HG03575 (cell line): ENCODE measurements around the gene CDT1.

Experiments used
- ATAC-seq: cut with Tn5 transposase; IDR thresholded peaks from one replicate; pipeline ENCODE4 v1.9.1; 2021; ENCODE audit not compliant: unreplicated experiment, insufficient number of reproducible peaks, low FRiP score; ENCODE audit errors: extremely low read depth

CDT1 gene

DNA sequence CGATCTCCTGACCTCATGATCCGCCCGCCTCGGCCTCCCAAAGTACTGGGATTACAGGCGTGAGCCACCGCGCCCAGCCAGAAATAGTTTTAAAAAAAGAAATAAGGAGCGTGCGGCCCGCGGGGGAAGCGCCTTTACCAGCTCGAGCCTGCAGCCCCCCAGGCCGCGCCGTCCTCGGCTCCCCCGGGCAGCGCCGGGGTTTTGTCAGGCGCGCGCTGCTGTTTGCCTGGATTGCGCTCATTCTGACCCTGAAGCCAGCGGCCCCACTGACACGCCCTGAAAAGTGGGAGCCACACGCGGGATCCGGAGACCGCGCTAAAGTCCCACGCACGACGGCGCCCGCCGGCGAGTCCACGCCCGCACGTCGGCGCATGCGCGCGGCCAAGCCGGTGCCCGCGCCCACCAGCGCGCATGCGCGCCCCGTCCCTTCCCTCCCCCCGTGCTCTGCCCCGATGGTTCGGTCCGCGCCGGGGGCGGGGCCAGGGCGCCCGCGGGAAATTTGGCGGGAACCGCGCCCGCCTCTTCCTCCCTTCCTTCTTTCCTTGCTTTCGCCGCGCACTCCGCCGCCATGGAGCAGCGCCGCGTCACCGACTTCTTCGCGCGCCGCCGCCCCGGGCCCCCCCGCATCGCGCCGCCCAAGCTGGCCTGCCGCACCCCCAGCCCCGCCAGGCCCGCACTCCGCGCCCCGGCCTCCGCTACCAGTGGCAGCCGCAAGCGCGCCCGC lies at the start of gene CDT1:
Gene CDT1, plus strand, starts transcription at position 526 of the 724 bp plus-strand sequence. Its CDS starts 43 bp downstream, at position 569.
- ATAC-seq, result no peak

DNA sequence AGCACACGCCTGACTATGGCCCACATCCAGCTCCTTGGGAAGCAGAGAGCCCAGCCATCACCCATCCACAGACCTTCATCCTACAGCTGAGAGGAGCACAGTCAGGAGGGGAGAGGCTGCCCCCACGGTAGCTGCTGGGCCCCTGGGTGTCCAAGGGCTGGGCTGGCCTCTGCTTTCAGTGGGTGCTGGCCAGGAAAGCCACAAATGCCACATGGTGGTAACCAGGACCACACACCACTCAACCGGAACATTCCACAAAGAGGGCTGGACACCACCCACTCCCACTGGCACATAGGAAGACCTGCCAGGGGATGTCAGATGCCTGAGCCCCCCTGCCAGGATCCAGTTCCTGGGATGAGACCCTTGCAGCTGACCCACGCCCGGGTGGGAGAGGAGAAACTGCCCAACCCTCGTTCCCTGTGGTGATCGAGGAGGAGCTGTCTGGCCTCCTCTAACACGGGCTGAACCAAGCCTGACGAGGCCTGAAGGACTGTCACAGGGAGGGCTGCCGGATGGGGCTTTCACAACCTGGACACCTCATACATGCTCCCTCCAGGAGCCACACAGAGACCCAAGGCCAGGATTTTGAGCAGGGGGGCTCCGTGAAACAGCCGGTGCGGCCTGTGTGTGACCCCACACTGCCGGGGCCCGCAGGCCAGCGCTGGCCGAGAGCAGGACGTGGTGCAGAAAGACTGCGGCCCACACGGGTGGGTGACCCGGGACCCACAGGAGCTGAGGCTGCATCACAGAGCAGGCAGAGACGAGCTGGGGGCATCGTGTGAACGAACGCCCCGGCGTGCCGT lies 49.3 kb upstream of the CDT1 start:
- no peak for ATAC-seq

DNA sequence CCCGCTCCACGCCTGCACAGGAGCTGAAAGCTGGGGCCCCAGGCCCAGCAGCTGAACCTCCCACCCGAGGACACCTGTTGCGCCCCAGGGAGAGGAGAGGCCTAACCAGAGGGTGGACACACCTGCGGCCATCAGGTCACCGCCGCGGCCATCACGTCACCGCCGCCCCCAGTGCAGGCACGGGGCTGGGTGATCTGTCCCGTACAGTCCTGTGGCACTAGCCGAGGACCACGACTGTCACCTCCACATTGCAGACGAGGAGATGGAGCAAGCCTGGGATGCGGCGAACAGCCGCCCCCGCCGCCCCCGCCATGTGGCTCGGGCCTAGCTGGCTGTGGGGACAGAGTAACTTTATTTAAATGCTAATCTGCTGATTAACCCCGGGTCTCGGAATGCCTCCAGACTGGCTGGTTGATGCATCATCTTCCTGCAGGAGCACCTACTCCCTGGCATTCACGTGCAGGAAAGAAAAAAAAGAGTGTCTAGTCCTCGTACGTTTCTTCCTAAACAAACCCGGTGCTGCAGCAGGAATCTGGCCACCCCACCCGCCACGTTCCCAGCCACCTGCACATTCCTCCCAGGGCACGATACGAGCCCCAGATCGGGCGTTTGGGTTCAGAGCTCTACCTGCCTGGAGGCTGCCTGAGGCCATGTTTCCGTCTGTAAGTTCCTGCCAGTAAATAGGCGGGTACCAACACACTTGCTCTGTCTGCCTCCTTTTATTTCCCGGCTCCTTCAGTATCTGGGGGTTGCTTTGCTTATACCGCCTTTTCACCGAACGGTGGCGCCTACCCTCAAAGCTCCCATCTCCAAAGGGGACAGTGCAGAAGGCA lies 48.5 kb upstream of the CDT1 start:
- no peak for ATAC-seq

DNA sequence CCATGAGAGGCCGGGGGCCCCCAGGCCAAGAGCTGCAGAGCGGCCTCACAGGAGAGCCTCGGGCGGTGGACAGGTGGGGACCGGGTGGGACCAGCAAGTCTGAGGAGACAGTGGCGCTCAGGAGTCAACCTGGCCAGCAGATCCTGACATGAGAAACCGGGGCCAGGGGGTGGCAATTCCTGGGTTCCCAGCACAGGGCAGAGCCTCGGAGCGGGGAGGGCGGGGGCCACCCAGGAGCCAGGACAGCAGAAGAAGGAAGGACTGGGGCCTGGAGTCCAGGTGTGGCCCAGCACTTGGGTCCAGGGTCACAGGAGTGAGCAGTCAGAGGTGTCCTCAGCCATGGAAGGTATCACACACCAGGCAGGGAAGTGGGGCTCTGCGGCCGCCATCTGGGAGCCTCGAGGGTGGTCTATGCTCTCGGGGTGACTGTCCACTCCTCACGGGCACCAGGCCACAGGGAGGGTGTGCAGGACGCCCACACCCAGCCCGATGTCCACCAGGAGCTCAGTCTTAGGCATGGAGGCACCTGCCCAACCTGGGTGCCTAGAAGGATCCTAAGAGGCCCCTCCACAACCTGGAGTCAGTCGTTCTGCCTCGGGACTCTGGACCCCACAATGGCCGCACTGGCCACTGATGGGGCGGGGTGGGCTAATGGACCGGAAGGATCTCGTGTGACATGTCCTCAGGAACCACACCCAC lies 47.7 kb upstream of the CDT1 start:
- no peak for ATAC-seq

DNA sequence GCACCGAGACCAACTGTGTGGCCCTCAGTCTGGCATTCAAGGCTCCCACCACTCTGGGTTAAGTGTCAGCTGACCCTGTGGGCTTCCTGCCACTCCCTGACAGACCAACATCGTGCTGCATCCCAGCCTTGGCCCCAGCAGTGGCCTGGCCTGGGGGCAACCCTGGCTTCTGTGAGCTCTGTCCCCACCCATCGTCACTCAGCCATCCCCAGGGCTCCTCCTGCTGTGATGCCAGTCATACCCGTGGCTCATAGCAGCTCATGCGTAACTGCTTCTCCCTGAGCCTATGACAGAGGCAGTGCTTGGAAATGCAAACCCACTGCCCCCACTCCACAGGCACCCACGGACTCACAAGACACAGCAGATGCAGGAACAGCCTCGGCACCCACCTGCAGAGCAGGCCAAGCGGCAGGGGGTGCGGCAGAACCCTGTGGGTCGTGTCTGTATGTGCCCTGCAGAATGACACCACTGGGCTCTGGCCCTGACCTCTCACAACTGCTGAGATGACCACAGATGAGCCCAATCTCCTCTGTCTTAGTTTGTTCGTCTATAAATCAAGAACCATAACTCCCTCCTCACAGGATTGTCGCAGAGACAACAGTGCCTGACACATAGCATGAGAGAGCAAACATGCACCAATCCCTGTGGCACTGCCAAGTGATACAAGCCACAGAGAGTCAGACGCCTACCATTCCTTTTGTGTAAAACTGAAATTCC lies 45.2 kb upstream of the CDT1 start:
- ATAC-seq, result no peak

DNA sequence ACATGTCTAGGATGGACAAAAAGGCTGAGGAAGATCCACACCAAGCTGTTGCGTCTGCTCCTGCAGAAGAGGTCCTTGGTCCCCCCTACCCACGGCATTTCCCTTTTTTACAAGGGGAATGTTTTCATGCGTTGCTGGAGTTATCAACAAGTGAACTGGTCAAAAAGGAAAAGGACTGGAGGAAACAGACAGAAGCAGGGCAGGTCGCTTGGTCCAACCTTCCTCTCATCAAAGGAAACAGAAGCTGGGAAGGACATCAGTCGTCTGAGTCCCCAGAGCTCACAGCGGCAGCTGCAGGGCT lies 44.7 kb upstream of the CDT1 start:
- ATAC-seq, result no peak

DNA sequence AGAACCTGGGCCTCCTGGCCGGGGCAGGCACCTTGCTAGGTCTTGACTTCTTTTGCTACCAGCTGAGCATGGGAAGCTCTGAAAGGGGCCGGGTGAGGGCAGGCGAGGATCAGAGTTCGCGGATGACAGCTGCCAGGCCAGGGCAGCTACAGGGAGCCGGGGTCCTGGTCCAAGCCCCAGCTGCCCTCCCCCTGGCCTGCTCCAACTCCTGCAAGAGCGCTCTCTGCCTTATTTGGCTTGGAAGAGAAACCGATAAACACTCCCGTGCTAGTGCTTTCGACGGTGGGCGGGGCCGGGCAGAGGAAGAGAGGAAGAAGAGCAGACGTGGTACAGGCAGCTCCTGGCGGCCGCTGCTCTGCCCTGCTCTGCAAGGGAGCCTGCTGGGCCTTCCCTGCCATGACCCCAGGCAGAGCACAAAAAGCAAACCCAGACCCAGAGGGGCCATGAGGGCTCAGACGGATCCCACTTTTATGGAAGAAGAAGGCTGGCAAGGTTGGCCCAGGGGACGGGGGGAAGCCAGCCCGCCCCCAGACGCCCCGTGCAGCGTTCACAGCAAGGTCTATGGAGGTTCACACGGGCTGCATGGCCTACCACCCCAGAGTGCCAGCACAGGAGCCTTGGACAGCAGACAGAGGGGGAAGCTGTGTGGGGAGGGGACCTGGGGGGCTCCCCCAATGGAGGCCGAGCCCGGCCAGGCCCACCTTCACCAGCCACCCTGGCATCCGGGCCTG lies 44.2 kb upstream of the CDT1 start:
- ATAC-seq, result no peak

DNA sequence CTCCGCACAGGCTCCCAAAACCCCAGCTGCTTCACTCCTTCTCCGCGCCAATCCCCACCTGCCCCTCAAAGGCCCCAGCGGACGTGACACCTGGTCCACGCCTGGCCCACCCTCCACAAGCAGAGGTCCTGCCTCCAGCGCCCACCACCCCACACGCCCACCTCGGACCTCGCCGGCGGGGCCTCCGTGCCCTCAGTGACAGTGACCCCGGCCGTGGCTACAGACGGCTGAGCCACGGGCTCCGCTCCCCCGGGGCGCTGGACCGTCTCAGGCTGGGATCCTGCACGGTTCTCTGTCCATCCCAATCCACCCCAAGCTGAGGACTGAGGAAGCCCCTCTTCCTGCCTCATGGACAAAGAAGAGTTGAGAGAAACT lies 43.6 kb upstream of the CDT1 start:
- ATAC-seq, result no peak

DNA sequence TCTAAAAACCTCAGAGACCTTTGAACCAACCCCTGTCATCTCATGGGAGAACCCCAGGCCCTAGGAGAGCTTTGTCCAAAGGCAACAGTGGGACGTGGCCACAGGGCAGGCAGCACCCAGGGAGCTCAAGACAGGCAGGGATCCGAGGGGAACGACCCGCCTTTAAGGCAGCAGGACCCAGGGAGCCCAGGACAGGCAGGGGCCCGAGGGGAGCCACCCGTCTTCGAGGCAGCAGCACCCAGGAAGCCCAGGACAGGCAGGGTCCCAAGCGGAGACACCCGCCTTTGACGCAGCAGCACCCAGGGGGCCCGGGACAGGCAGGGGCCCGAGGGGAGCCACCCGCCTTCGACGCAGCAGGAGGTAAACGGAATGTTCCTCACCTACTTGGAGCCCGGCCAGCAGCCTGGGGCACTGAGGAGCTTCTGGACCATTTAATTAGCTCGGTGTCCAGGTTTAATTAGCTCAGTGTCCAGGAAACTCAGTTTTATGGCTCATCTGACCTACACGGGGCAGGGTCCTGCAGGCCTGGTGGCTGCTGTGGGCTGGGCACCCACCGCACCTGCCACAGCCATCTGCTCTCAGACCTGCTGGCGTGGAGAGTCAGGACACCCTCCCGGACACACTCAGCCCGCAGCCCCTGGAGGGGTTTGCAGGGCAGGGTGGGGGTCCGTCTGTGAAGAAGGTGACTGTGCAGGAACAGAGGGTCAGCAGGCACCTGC lies 43.0 kb upstream of the CDT1 start:
- ATAC-seq, result no peak

DNA sequence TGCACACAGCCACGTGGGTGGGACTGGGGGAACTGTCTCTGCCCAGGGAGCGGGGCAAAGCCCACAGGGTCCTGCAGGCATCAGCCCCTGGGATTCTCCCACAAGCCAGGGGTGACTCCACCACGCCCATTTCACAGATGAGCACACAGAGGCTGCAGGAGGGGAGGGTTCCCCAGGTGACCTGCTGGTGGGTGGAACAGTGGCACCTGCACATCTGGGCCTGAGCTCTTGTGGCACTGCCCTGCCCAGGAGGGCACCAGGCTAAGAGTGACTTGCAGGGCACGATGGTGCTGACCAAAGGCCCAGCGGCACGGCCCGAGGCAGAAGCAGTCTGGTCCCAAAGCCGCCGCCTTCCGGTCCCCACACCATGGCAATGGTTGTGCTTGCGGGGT lies 42.5 kb upstream of the CDT1 start:
- no peak for ATAC-seq

DNA sequence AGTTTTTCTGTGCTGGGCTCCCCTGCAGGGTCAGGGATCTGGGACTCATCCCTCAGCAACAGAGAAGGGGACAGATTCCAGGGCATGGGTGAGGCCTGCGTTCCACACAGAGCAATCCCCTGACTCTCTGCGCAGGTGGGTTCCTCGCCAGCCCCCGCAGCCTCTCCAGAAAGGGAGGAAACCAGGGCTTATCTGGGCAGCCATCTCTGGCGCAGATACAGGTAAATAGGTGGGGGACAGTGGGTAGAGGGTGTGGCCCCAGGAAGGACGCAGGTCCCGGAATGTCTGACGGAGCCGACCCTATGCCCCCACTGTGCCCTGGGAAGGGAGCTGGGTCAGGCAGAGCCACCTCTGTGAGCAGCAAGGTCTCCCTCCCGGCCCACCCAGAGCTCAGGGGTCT lies 41.8 kb upstream of the CDT1 start:
- ATAC-seq, result no peak

DNA sequence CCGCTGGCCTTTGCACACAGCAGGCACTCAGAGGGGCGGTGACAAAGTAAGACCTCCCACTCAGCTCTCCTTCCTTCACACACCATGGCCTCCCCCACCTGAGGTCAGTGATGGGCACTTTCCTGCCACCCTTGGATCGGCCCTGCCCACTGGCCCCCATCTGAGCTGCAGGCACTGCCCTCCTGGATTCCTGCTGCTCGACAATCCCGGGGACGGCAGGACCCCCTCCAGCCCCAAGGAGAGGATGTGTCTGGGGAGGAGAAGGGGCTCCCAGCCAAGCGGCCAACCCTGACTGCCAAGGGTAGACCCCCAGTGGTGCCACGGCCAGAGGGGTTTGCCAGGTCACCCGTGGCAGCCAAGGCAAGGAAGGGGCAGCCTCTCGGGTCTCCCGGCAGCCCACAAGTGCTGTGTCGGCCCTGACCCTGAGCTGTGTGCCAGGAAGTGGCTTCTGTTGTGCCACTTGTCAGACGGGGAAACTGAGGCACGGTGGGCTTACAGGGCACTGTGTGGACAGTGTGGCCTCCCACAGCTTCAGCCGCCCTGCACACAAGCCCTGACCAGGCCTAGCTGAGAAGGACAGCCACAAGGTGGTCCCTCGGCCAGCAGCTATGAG lies 41.2 kb upstream of the CDT1 start:
- ATAC-seq, result no peak

DNA sequence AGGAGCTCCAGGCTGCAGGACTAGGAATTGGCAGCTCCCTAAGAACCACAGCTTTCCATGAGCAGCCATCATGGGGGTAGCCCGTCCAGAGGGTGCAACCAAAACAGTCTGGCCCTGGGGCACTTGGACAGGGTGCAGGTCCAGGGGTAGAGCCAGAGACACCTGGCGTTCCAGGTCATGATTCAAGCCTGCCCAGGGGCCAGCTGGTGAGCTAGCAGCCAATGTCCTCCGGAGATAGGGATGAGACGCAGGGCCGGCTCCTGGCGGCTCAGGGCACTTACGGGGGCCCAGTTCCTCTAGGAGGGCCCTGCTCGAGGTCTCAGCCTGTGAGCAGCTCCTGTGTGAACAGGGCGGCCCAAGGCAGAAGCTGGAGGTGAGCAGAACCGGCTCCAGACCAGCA lies 40.6 kb upstream of the CDT1 start:
- no peak for ATAC-seq

DNA sequence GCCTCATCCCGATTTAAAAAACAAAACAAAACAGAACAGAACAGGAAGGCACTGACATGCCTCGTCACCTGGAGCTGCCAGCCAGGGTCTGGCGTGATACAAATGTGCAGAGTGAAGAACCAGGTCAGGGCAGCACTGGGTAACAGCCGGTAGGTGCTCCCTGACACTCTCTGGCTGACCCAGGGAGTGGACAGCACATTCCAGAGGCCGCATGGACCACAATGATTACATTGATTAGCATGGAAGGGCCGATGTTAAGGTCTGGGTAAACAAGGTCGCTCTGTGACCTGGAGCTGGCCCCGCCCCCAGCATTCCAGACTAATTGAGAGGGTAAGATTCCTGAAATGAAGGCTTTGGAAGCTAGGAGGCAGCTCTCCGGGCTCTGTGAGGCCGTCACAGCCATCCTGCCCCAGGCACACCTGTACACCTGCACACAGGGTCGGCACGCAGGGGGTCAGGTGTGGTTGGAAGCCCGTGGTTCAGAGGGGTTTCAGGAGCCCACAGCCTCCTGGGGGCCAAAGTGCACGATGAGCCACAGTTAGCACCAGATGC lies 40.0 kb upstream of the CDT1 start:
- no peak for ATAC-seq

DNA sequence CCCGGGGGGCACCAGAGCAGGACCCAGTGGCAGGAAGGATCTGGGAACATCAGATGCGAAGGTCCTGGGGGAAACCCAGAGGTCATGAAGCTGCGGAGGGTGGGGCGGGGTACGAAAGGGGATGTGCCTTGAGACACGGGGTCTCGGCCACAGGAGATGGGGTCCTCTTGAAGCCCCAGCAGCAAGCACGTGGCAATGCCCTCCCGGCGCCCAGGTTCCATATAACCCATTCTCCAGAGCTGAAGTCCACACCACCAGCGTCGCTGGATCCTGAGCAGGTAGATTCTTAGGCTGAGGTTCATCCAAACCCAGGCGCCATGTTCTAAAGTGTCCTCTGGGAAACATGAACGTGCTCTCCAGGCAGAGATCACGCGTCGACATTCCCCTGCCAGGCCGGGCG lies 39.5 kb upstream of the CDT1 start:
- ATAC-seq, result no peak

DNA sequence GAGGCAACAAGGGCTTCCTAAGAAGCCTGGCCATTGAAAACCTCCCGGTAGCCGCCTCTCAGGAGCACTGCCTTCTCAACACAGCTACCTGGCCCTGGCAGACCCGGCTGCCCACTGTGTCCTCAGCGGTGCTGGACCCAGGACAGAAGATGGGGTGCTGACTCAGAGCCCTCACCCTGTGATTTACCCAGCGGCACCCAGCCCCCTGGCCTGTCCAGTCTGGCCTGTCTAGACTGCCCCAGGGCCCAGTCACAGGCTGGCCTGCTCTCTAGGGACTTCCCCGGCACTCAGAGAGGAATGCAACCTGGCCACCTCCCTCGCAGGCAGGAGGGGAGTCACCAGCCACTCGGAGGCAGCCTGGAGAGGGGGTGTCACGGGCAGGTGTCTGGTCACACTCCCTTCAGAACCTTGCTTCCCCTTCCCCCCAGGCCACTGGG lies 38.7 kb upstream of the CDT1 start:
- no peak for ATAC-seq

DNA sequence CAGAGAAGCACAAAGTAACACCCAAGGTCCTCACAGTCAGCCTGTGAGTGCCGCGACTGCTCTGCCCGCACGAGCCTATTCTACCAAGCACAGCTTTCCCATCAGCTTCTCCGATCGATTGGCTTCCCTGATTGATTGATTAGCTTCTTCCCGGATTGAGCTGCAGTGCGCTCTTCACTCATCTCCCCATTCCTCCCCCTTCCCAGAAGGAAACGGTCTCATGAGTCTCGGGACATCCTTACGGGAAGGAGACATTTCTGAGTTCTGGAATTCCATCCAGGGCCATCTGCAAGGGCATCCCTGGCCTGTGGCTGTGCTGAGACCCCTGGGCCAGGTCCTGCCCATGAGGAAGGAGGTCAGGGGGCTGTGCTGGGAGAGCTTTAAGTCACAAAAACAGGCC lies 36.6 kb upstream of the CDT1 start:
- no peak for ATAC-seq
